ENCODE data around the gene DMRTA2. TPM values are rescaled to one million over a fixed set of nuclear protein-coding genes. Genes with fewer than 3 reads are reported as not detected.
A peak's percentile ranks its signal among the peaks of the same experiment; 100 is the strongest.

DMRTA2 gene
- total RNA-seq, 1 donor from 2014 or later, result not detected

DNA sequence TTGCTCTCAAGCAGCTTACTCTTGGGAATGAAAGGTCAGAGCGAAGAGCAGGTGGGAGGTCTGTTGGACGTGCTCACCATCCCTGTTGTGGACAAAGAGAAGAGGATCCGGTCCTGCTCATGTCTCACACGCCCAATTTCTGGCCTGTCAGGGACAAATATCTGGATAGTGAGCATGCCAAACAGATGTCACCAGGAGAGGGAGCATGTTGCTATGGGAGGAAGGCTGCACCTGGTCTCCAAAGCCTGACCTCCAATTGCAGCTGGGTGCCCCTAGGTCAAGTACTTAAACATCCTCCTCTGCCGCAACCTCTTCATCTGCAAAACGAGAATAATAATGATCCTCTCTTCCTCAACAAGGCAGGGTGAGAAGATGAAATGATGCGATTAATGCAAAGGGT is 53.4 kb downstream of the DMRTA2 start:
- DNase-seq (ENCODE audit: low spot score in 2 of 2), result no peak
- intact Hi-C loops (cut with DNase I), result loop anchor here (5.0 kb wide), 1 partner anchor 332 kb away; no protein-coding TSS in a partner anchor
- peaks cover 0 to 2% of the 10 kb centered on the region in 2 donors for H3K4me1 ChIP-seq
- no peak overlapping the region for H3K4me3 ChIP-seq
- TF ChIP-seq, protein P1, sequence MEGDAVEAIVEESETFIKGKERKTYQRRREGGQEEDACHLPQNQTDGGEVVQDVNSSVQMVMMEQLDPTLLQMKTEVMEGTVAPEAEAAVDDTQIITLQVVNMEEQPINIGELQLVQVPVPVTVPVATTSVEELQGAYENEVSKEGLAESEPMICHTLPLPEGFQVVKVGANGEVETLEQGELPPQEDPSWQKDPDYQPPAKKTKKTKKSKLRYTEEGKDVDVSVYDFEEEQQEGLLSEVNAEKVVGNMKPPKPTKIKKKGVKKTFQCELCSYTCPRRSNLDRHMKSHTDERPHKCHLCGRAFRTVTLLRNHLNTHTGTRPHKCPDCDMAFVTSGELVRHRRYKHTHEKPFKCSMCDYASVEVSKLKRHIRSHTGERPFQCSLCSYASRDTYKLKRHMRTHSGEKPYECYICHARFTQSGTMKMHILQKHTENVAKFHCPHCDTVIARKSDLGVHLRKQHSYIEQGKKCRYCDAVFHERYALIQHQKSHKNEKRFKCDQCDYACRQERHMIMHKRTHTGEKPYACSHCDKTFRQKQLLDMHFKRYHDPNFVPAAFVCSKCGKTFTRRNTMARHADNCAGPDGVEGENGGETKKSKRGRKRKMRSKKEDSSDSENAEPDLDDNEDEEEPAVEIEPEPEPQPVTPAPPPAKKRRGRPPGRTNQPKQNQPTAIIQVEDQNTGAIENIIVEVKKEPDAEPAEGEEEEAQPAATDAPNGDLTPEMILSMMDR (IDR thresholded peaks at IDR 0.05), result no peak
- no peaks in the 10 kb centered on the region for H3K27me3 ChIP-seq
- H3K36me3 ChIP-seq, result no peaks in the 10 kb centered on the region
- H3K9me3 ChIP-seq, result peaks cover 0 to 2% of the 10 kb centered on the region in 2 donors
- no peak overlapping the region for H3K27ac ChIP-seq

DNA sequence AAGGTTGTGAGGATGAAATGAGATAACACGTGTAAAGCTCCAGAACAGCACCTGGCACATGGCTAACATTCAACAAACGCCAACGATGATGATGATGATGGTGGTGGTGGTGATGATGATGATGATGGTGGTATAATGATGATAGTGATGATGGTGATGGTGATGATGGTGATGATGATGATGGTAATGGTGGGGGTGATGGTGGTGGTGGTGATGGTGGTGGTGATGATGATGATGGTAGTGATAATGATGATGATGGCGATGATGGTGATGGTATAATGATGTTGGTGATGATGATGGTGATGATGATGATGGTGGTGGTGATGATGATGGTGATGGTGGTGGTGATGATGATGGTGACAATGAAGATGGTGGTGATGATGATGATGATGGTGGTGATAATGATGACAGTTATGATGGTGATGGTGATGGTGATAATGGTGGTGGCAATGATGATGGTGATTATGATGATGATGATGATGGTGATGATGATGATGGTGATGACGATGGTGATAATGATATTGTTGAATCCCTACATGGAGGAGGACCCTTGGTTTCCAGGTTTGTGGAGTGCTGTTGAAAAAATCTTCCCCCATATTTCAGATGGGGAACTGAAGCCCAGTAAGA is 54.1 kb downstream of the DMRTA2 start:
- Histone ChIP-seq H3K27ac (no peak overlapping the region), H3K27me3 (no peaks in the 10 kb centered on the region), H3K9me3 (no peaks in the 10 kb centered on the region), H3K36me3 (no peaks in the 10 kb centered on the region), H3K4me1 (peaks cover 0 to 2% of the 10 kb centered on the region in 2 donors), H3K4me3 (no peak overlapping the region)
- no peak for DNase-seq (ENCODE audit: low spot score in 2 of 2)
- TF ChIP-seq, protein P1 (IDR thresholded peaks at IDR 0.05), result no peak
- intact Hi-C loops (cut with DNase I), result loop anchor here (5.0 kb wide), 1 partner anchor 333 kb away; no protein-coding TSS in a partner anchor

- intact Hi-C loops (cut with DNase I), result loop anchor here (5.0 kb wide), 1 partner anchor 334 kb away; no protein-coding TSS in a partner anchor
- no peak for DNase-seq (ENCODE audit: low spot score in 2 of 2)
- H3K9me3 ChIP-seq, result no peaks in the 10 kb centered on the region
- no peaks in the 10 kb centered on the region for H3K27me3 ChIP-seq
- TF ChIP-seq, protein P1 (IDR thresholded peaks at IDR 0.05), result peak; percentile 44 to 82 (median 46)
- H3K4me3 ChIP-seq, result no peak overlapping the region
- peaks cover 0 to 2% of the 10 kb centered on the region in 2 donors for H3K4me1 ChIP-seq
- no peak overlapping the region for H3K27ac ChIP-seq
- no peaks in the 10 kb centered on the region for H3K36me3 ChIP-seq
These were observed 54.9 kb downstream of the DMRTA2 start for GRCh38 chr1:50368179-50369007.
